ENCODE data around the gene SRL. TPM values are rescaled to one million over a fixed set of nuclear protein-coding genes. Genes with fewer than 3 reads are reported as not detected.

SRL gene
- total and polyA plus RNA-seq, 2 of the 4 experiments (the other 2 are of a cell fraction), result under 0.01 to 0.14 TPM

GRCh38 chr16:4200781-4201137, 41.1 kb downstream of the SRL start:
- Histone ChIP-seq H2BK5ac (ENCODE audit: low read depth, low read length, poor library complexity, severe bottlenecking) (no peak overlapping the region), H3K23ac (ENCODE audit: low read depth, low read length) (no peak overlapping the region), H3K79me1 (ENCODE audit: low read depth in 1 of 2, low read length in 2 of 2) (no peaks in the 10 kb centered on the region), H3K4ac (ENCODE audit: low read depth, low read length) (peak overlapping the region; percentile 68), H4K91ac (ENCODE audit: insufficient read depth, low read depth, low read length) (no peak overlapping the region), H3K18ac (ENCODE audit: low read depth, low read length) (no peak overlapping the region), H3K9me1 (ENCODE audit: insufficient read depth, low read length) (0 out of 2 replicates have a peak, but pooled peaks cover 4% of the 10 kb centered on the region), H2AK5ac (ENCODE audit: low read depth, low read length) (peak overlapping the region; percentile 32; the same call in 1 of the 2 replicates), H2BK20ac (ENCODE audit: low read depth, low read length) (peak overlapping the region; percentile 93; the same call in 1 of the 2 replicates), H2AK9ac (replicated peaks; ENCODE audit: low read depth, low read length, poor library complexity) (peak overlapping the region; percentile 96), H3K56ac (ENCODE audit: extremely low read depth, insufficient read depth, low read length) (no peak overlapping the region), H2BK120ac (ENCODE audit: low read depth, low read length) (no peak overlapping the region), H3K9me3 (ENCODE audit: control insufficient read depth, insufficient read depth, low read length) (no peaks in the 10 kb centered on the region), H3K9ac (ENCODE audit: low read depth, low read length) (no peak overlapping the region), H2AFZ (replicated peaks; ENCODE audit: low read length, poor library complexity) (peak overlapping the region; percentile 98), H3K4me3 (ENCODE audit: insufficient read depth, low read depth, low read length) (no peak overlapping the region), H3K4me2 (ENCODE audit: low read depth, low read length) (no peak overlapping the region), H4K20me1 (ENCODE audit: insufficient read depth, low read length) (no peaks in the 10 kb centered on the region), H3K27me3 (ENCODE audit: control insufficient read depth, insufficient read depth, low read length) (no peaks in the 10 kb centered on the region), H4K5ac (ENCODE audit: low read depth, low read length) (peak overlapping the region; percentile 33; the same call in 1 of the 2 replicates), H2BK15ac (ENCODE audit: low read depth, low read length) (peak overlapping the region; percentile 62; the same call in 1 of the 3 replicates), H4K8ac (ENCODE audit: low read depth in 2 of 2, low read length in 2 of 2) (peak overlapping the region in 1 of 2 experiments; percentile 61; a peak in 1 of 4 replicates), H3K36me3 (ENCODE audit: control insufficient read depth, insufficient read depth, low read length) (no peaks in the 10 kb centered on the region), H3K27ac (ENCODE audit: insufficient read depth, low read length) (no peak overlapping the region), H3K14ac (replicated peaks; ENCODE audit: low read depth, low read length) (peak overlapping the region; percentile 68; the same call in 1 of the 2 replicates), H3K4me1 (ENCODE audit: control insufficient read depth, insufficient read depth, low read length) (peaks cover 7% of the 10 kb centered on the region)
- intact Hi-C loops (cut with micrococcal nuclease) (loop anchor here (1.0 kb wide), 2 partner anchors 54 to 130 kb away; no protein-coding TSS in a partner anchor), in situ Hi-C loops (cut with MboI; ENCODE audit: low sequenced_read_pairs) (loop anchor here (5.0 kb wide), 1 partner anchor 132 kb away; no protein-coding TSS in a partner anchor), dilution Hi-C loops (cut with HindIII; ENCODE audit: low sequenced_read_pairs, unreplicated experiment) (no loop called here)
- TF ChIP-seq RAD21 (IDR thresholded peaks at IDR 0.05; ENCODE audit: low read length) (no peak), CEBPB (IDR thresholded peaks at IDR 0.05; ENCODE audit: low read depth, low read length) (peak; percentile 77), SMC3 (IDR thresholded peaks at IDR 0.05; ENCODE audit: low read depth, low read length) (no peak)
- ATAC-seq (ENCODE audit: low read depth), result peak; percentile 69
- peak; percentile 51 for DNase-seq
- BruUV-seq (replicated peaks), result no TSS peak
- no CpG with 5 or more reads among the region's 1 CpG for WGBS, 2 experiments (ENCODE audit: extremely low coverage in 2 of 2, insufficient read length in 1 of 2)
- POLR2A ChIA-PET (ENCODE audit: unreplicated experiment), result no interaction called here
- CTCF ChIA-PET, result interaction anchor here (0.6 to 3.7 kb wide), 9 partner anchors 12 to 109 kb away, joined by 3 to 37 read pairs (median 5); no protein-coding TSS in a partner anchor
